ENCODE data around the gene BTN3A1.

BTN3A1 gene

DNA sequence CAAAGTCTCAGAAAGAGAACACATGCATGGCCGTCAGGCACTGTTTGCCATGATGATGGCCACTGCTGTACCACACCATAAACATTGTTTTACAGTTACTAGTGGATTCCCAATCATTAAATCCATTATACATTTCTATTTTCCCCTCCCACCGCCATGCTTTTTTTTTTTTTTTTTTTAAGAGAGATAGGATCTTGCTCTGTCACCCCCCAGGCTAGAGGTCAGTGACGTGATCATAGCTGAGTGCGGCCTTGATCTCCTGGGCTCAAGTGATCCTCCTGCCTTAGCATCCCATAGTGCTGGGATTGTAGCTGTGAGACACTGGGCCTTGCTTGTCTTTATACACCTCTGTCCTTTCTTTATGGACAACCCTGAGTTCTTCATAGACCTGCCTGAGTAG lies 33.9 kb downstream of the BTN3A1 start:
- no peak for FAIRE-seq
- DNase-seq (ENCODE audit: insufficient read length, low spot score): no peak
- TF ChIP-seq TAF1 (IDR thresholded peaks at IDR 0.05; ENCODE audit: low read depth, low read length): no peak
- TF ChIP-seq POLR2AphosphoS5 (IDR thresholded peaks at IDR 0.05; ENCODE audit: low read depth, low read length): no peak
- TF ChIP-seq POU2F2 (IDR thresholded peaks at IDR 0.05; ENCODE audit: low read depth, low read length): no peak
- TF ChIP-seq PAX5 (IDR thresholded peaks at IDR 0.05; ENCODE audit: insufficient read depth, low read length, severe bottlenecking): no peak
- TF ChIP-seq SPI1 (IDR thresholded peaks at IDR 0.05; ENCODE audit: low read depth, low read length): no peak
- TF ChIP-seq POLR2A (IDR thresholded peaks at IDR 0.05; ENCODE audit: low read depth, low read length): no peak

DNA sequence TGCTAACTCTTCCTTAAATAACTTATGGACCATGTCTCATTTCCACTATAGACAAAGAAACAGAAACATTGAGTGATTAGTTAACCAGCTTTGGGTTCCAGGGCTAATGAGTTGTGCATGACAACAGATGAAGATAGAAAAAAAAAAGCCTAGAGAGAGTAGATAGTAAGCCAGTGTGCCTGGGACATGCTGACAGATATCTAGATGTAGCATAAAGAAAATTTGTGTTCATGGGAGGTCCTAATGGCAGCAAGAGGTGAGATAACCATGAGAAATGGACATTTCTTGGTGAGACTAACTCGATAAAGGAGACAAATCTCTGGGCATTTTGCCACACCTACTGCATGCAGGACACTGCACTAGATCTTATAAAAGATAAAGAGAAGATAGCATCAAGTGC lies 35.5 kb downstream of the BTN3A1 start:
- DNase-seq (ENCODE audit: insufficient read length, low spot score) (no peak), FAIRE-seq (no peak)
- TF ChIP-seq PAX5 (IDR thresholded peaks at IDR 0.05; ENCODE audit: insufficient read depth, low read length, severe bottlenecking) (no peak), POU2F2 (IDR thresholded peaks at IDR 0.05; ENCODE audit: low read depth, low read length) (no peak), SPI1 (IDR thresholded peaks at IDR 0.05; ENCODE audit: low read depth, low read length) (no peak), POLR2AphosphoS5 (IDR thresholded peaks at IDR 0.05; ENCODE audit: low read depth, low read length) (no peak)

DNA sequence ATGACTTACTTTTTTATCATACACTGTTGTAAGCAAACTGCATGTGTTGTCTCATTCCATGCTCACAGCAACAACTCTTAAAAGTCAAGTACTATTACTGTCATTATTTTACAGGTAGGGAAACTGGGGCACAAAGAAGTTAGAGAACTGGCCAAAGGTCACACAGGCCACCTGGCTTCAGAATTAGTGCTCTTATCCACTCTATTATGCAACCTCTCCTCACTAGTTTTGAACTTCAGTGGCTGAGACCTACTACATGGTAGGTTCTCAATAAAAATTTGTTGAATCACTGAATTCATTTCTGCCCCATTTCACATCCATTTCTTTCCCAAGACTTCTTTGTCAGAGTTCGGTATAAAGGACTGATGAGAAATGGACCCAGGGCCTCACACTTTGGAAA lies 35.9 kb downstream of the BTN3A1 start:
- TF ChIP-seq POLR2AphosphoS5 (IDR thresholded peaks at IDR 0.05; ENCODE audit: low read depth, low read length) (no peak), POLR2A (IDR thresholded peaks at IDR 0.05; ENCODE audit: low read depth, low read length) (no peak), SPI1 (IDR thresholded peaks at IDR 0.05; ENCODE audit: low read depth, low read length) (no peak), POU2F2 (IDR thresholded peaks at IDR 0.05; ENCODE audit: low read depth, low read length) (no peak), TAF1 (IDR thresholded peaks at IDR 0.05; ENCODE audit: low read depth, low read length) (no peak), PAX5 (IDR thresholded peaks at IDR 0.05; ENCODE audit: insufficient read depth, low read length, severe bottlenecking) (no peak)
- no peak for DNase-seq (ENCODE audit: insufficient read length, low spot score)
- FAIRE-seq: no peak

DNA sequence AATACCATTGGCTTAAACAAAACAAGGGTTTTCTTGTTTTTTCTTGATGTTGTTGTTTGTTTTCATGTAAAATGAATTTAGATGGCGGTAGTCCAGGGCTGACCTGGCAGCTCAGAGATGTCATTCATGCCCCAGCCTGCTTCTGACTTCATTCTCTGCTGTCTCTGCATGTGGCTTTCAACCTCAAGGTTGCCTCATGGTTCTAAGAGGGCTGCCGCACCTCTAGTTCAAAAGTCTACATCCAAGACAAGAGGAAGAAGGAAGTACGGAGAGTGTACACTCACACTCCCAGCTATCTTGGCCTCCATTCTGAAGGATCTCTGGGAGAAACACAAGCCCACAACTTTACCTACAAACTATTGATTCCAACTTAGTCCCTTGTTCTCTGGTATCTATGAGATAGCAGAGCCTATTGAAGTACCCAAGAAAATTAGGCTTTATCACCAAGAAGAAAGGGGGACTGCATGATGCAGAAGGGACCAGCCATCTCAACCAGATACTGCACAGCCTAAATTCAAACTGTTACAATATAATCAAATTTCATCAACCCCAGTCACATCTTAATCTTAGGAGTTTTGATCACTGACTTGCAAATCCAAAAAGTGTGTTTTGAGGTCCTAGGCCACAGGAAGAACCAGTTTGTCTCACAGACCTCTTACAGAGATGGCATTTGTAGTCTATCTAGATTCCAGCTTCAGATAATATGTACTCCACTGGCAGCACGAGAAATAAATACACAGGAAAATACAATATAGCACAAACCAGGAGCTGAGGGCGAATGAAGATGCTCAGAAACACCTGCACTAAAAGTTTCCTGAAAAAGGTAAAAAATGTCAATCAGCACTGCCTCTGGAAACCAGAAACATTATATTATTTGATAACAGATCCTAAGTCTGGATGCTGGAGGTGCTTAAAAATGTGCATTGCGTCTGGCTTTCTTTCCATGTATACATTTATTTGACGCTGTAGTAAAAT lies 37.4 kb downstream of the BTN3A1 start:
- FAIRE-seq (no peak), DNase-seq (ENCODE audit: insufficient read length, low spot score) (no peak)
- TF ChIP-seq TAF1 (IDR thresholded peaks at IDR 0.05; ENCODE audit: low read depth, low read length): no peak
- TF ChIP-seq POLR2AphosphoS5 (IDR thresholded peaks at IDR 0.05; ENCODE audit: low read depth, low read length): no peak
- TF ChIP-seq POU2F2 (IDR thresholded peaks at IDR 0.05; ENCODE audit: low read depth, low read length): no peak
- no peak for TF ChIP-seq PAX5 (IDR thresholded peaks at IDR 0.05; ENCODE audit: insufficient read depth, low read length, severe bottlenecking)

DNA sequence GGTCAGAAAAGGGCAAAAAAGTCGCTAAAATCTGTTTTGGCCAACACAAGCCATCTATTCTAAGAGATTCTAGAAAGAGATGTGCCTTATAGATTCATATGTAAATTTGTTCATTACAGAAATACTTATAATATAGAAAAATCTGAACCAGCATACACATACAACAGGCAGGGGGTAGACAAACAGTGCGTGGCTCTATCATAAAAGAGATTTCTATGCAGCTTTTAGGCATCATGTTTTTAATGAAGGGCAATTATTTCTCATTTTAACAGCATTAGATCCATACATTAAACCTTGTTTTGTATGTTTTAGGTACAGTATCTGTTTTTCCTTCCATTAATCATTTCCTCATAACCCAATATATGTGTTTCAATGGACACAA lies 38.9 kb downstream of the BTN3A1 start:
- FAIRE-seq: no peak
- TF ChIP-seq SPI1 (IDR thresholded peaks at IDR 0.05; ENCODE audit: low read depth, low read length) (no peak), PAX5 (IDR thresholded peaks at IDR 0.05; ENCODE audit: insufficient read depth, low read length, severe bottlenecking) (no peak), POLR2AphosphoS5 (IDR thresholded peaks at IDR 0.05; ENCODE audit: low read depth, low read length) (no peak), POLR2A (IDR thresholded peaks at IDR 0.05; ENCODE audit: low read depth, low read length) (no peak), POU2F2 (IDR thresholded peaks at IDR 0.05; ENCODE audit: low read depth, low read length) (no peak), TAF1 (IDR thresholded peaks at IDR 0.05; ENCODE audit: low read depth, low read length) (no peak)
- no peak for DNase-seq (ENCODE audit: insufficient read length, low spot score)

DNA sequence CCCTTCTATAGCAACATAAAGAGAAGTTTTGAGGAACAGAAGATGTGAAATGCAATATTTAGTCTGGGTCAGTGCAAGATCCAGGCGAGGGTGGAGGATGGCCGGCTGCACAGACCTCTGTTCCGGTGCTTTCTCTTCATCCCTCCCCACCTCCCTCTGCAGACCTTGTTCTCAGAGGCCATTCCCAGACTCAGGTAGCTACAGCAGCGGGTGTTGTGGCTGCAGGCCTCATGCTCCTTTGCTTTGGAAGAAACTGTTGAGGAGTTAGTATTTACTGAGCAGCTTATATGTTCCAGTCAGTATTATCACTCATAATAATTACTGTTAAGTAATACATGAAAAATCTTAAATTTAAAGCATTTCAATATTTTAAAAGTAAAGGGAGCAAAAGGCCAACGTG lies 39.9 kb downstream of the BTN3A1 start:
- TF ChIP-seq PAX5 (IDR thresholded peaks at IDR 0.05; ENCODE audit: insufficient read depth, low read length, severe bottlenecking) (no peak), TAF1 (IDR thresholded peaks at IDR 0.05; ENCODE audit: low read depth, low read length) (no peak), SPI1 (IDR thresholded peaks at IDR 0.05; ENCODE audit: low read depth, low read length) (no peak), POLR2AphosphoS5 (IDR thresholded peaks at IDR 0.05; ENCODE audit: low read depth, low read length) (no peak), POU2F2 (IDR thresholded peaks at IDR 0.05; ENCODE audit: low read depth, low read length) (no peak), POLR2A (IDR thresholded peaks at IDR 0.05; ENCODE audit: low read depth, low read length) (no peak)
- FAIRE-seq: no peak

DNA sequence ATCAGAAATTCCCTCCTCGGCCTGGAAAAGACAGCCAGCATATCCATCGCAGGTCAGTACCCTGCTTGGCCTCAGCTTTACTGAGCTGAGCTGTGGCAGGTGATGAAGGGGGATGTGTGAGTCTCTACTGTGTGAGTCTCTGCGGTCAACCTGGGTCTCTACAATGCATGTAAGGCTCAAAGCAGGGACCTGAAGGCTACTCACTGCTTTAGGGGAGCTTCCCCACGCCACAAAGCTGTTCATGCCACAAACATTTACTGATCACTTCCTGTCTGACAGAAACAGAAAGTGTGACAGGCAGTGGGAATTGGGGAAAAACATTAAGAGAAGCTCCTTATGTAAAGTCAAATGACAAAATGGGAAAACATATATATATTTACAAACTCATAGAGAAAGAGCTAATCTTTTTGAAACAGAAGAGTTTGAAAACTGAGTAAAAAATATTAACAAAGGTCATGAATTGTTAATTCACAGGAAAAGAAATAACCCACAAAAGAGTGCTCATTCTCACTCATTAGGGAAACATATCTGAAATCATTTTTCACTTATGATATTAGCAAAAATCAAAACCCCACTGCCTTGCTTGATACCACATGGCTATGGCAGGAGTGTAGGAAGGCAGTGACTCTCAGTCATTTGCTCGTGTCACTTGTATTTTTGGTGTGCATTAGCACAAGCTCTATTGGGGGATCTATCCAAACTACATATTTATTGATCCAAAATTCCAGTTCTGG lies 44.0 kb downstream of the BTN3A1 start:
- FAIRE-seq (peak; percentile 66), DNase-seq (ENCODE audit: insufficient read length, low spot score) (no peak)
- TF ChIP-seq TAF1 (IDR thresholded peaks at IDR 0.05; ENCODE audit: low read depth, low read length) (no peak), POLR2AphosphoS5 (IDR thresholded peaks at IDR 0.05; ENCODE audit: low read depth, low read length) (no peak), SPI1 (IDR thresholded peaks at IDR 0.05; ENCODE audit: low read depth, low read length) (peak; percentile 78), PAX5 (IDR thresholded peaks at IDR 0.05; ENCODE audit: insufficient read depth, low read length, severe bottlenecking) (no peak)

More for the DNA sequence above, 39.9 kb downstream of the BTN3A1 start:
- DNase-seq (ENCODE audit: insufficient read length, low spot score): no peak

DNA sequence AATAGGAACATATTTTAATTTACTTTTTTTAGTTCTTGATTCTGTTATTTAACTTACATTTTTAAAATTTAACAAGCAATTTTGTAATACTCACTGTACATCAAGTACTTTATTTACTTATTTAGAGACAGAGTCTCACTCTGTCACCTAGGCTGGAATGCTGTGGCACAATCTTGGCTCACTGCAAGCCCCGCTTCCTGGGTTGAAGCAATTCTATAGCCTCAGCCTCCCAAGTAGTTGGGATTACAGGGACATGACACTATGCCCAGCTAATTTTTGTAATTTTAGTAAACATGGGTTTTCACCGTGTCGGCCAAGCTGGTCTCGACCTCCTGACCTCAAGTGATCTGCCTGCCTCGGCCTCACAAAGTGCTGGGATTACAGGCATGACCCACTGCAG lies 45.2 kb downstream of the BTN3A1 start:
- DNase-seq (ENCODE audit: insufficient read length, low spot score) (no peak), FAIRE-seq (no peak)
- TF ChIP-seq TAF1 (IDR thresholded peaks at IDR 0.05; ENCODE audit: low read depth, low read length): no peak
- no peak for TF ChIP-seq POLR2A (IDR thresholded peaks at IDR 0.05; ENCODE audit: low read depth, low read length)
- no peak for TF ChIP-seq PAX5 (IDR thresholded peaks at IDR 0.05; ENCODE audit: insufficient read depth, low read length, severe bottlenecking)
- TF ChIP-seq SPI1 (IDR thresholded peaks at IDR 0.05; ENCODE audit: low read depth, low read length): no peak
- TF ChIP-seq POLR2AphosphoS5 (IDR thresholded peaks at IDR 0.05; ENCODE audit: low read depth, low read length): no peak
- TF ChIP-seq POU2F2 (IDR thresholded peaks at IDR 0.05; ENCODE audit: low read depth, low read length): no peak

DNA sequence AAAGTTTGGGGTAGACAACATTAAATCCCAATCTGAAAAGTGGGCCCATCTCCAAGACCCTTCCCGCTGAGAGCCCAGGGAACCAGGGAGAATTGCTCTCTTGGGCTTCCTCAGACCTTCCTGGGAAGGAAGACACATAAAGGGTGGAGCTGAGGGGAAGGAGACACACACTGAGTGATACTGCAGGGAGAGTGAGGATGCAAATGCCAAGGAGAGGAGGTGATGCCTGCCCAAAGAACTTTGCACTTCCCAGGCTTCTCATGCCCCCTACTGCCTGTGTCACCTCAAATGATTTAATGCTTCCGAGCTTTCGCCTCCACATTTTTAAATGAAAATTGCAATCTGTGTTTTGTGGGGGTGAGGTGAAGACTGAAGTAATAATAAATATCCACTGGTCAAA lies 48.2 kb downstream of the BTN3A1 start:
- TF ChIP-seq TAF1 (IDR thresholded peaks at IDR 0.05; ENCODE audit: low read depth, low read length) (no peak), POLR2A (IDR thresholded peaks at IDR 0.05; ENCODE audit: low read depth, low read length) (no peak), POU2F2 (IDR thresholded peaks at IDR 0.05; ENCODE audit: low read depth, low read length) (no peak), SPI1 (IDR thresholded peaks at IDR 0.05; ENCODE audit: low read depth, low read length) (no peak), PAX5 (IDR thresholded peaks at IDR 0.05; ENCODE audit: insufficient read depth, low read length, severe bottlenecking) (no peak)
- DNase-seq (ENCODE audit: insufficient read length, low spot score): no peak
- no peak for FAIRE-seq
